ENCODE measurements around the gene BTN1A1.
"Not testable (repeated sequence)": the region's sequence is repeated elsewhere in the genome, so short reads cannot be mapped to it uniquely, and the experiment has no call there.

Gene BTN1A1, protein sequence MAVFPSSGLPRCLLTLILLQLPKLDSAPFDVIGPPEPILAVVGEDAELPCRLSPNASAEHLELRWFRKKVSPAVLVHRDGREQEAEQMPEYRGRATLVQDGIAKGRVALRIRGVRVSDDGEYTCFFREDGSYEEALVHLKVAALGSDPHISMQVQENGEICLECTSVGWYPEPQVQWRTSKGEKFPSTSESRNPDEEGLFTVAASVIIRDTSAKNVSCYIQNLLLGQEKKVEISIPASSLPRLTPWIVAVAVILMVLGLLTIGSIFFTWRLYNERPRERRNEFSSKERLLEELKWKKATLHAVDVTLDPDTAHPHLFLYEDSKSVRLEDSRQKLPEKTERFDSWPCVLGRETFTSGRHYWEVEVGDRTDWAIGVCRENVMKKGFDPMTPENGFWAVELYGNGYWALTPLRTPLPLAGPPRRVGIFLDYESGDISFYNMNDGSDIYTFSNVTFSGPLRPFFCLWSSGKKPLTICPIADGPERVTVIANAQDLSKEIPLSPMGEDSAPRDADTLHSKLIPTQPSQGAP

DNA sequence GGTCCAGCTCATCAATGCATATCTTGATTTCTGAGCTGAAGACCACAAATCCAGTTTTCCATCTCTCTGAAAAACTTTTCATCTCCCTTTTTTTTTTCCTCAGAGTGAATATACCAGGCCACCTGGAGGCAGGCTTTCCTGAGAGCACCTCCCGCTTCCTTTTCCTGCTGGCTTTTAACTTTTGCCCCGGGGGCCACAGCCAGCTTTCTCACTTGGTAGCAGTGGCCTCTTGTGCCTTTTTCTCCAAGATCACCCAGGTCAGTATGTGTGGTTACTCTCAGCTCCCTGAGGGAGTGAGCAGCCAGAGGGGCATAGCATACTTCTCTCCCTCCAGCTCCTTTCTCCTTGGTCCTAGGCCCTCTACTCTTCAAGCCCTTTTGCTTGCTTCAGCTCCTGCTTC is at the start of gene BTN1A1:
BTN1A1 (plus strand) TSS at position 202 of the 400 bp plus-strand sequence. CDS start 984 bp downstream, outside the sequence.
- no peak for DNase-seq

DNA sequence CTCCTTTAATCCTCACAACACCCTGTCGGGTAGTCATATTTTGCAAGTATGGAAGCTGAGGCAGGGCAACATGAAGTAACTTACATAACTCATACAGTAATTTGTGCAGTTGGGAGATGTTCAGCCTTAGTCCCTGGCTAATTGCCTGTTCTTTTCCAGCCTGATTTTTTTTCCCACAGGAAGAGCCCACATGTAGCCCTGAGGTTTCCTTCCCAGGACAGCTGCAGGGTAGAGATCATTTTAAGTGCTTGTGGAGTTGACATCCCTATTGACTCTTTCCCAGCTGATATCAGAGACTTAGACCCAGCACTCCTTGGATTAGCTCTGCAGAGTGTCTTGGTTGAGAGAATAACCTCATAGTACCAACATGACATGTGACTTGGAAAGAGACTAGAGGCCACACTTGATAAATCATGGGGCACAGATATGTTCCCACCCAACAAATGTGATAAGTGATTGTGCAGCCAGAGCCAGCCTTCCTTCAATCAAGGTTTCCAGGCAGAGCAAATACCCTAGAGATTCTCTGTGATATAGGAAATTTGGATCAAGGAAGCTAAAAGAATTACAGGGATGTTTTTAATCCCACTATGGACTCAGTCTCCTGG is 47.4 kb upstream of the BTN1A1 start:
- DNase-seq: no peak

DNA sequence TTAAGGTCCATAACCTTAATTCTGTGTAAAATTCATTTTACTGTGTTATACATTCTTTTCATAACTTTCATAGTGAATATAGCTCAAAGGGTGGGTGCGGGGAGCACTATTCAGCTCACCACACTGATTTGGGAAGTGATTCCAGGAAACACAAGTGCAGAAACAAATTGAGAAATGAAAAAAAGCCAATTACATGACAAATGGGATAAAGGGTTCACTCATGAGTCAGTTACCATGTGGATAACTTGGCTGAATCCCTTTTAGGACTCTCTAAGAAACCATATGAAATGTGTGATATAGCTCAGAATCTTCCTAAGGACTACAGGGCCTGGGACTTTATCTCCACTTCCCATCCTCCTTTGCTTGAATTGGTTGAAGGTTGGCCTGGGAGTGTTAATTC is 45.5 kb upstream of the BTN1A1 start:
- DNase-seq: no peak

DNA sequence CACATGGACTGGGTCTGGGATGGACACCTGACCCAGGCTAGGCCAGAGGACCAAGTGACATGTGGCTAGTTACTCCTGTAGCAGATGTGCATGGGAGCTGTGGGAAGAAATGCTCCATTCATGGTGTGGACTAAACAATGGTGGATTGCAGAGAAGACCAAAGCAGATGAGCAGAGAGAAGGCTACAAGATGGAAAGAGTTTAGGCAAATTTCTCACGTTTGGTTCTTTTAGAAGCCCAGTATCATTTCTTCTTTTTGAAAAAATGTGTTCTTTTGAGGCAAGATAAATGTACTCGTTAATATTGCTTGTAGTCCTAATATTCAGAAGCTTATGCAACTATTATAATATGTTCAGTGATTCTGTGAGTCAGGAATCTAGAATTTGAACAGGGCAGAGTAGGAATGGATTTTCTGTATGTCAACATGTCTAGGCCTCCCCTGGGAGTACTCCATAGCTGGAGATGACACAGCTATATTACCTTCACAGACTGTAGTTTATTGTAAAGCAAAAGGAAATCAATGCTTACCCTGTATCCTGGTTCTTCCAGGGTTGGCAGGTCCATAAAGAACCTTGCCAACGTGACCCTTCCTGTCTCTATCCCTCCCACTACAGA is 44.6 kb upstream of the BTN1A1 start:
- DNase-seq: no peak

DNA sequence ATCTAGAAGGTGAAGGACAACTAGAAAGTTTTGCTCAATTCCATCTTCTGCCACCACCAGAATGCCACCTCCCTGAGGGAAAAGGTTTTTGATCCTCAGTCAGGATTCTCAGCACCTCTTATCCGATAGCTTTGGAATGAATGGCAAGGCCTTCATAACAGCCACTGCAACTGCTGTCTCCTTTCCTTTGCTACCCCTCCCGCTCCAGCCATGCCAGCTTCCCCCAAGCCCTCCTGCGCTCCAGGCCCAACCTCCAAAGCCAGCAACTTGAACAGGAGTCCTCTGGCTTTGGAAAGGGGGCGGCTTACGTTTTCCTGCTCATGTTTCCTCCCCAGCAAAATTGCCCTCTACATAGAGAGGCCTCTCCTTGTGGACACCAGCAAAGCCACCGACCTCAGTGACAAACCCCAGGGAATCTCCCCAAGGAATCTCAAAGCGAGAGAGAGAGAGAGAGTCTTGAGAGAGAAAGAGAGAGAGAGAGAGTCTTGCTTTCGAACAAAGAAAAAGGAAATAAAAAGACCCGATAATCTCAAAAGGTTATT is 42.8 kb upstream of the BTN1A1 start:
- no peak for DNase-seq

DNA sequence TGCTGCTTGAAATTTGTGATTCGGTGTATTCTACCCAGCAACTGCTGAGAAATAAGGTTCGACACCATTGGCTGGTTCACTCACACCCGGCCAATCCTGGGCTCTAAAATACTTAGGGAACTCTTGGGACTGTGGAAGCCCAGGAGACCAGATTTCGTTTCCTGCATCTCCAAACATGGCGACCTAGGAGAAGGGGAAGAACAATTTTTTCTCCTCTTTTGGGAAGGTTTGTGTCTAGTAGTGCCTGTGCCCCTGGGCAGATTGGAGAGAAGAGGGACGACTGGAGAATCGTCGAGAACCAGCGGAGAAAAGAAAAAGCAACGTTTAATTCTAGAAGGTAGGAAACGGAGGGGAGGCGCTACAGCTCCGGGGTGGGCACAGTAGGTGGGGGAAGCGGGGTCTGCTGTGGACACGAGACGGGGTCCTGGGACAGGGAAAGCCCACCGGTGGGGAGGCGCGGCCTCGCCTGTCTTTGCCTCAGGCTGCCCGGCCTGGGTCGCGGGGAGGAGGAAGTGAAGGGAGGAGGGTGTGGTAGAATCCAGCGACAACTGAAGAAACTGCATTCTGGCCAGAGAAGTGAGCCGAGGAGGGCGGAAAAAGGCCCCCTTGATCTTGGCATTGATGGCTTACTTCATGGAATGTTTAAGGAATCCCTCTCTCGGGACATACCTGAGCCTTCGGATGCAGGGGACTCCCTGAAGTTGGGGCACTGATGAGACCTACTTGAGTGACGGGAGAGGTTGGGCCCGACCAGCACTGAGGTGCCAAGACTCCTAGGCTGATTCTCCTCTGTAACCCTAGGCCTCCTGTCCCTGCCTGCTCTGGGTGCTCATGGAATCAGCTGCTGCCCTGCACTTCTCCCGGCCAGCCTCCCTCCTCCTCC is 42.1 kb upstream of the BTN1A1 start, which contains the start of gene BTN2A1:
BTN2A1 (plus strand) TSS at position 150 of the 883 bp plus-strand sequence; CDS start at position 832, 682 bp downstream.
- DNase-seq: peak; percentile 88

DNA sequence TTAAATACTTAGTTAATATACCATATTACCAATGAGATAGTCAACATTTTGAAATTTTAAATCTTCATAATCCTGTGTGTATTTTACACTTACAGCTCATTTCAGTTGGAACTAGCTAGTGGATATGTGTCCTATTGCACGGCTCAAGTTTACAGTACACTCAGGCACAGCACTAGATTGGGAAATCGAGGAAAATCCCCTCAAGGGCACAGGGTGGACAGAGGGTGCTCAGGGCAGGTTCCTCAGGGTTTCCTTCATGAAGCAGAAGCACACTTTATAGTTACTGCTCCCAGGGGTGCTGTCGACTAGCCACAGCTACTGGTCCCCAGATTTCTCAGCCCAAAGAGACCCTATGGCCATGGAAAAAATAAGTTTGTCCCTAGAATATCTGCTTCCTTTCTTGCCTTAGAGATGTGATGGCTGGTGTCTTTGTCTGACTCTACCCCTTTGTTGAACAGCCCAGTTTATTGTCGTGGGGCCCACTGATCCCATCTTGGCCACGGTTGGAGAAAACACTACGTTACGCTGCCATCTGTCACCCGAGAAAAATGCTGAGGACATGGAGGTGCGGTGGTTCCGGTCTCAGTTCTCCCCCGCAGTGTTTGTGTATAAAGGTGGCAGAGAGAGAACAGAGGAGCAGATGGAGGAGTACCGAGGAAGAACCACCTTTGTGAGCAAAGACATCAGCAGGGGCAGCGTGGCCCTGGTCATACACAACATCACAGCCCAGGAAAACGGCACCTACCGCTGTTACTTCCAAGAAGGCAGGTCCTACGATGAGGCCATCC is 40.9 kb upstream of the BTN1A1 start:
- no peak for DNase-seq

DNA sequence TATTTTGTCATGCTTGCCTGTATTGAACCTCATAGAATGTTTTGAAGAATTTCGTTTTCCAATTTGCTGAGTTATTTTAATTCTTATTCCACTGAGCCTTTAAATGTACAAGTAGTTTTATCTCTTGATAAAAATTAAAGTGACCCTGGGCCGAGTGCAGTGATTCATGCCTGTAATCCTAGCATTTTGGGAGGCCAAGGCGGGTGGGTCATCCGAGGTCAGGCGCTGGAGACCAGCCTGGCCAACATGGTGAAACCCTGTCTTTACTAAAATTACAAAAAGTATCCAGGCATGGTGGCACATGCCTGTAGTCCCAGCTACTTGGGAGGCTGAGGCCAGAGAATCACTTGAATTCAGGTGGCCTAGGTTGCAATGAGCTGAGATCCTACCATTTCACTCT is 38.8 kb upstream of the BTN1A1 start:
- DNase-seq: not testable (repeated sequence)

DNA sequence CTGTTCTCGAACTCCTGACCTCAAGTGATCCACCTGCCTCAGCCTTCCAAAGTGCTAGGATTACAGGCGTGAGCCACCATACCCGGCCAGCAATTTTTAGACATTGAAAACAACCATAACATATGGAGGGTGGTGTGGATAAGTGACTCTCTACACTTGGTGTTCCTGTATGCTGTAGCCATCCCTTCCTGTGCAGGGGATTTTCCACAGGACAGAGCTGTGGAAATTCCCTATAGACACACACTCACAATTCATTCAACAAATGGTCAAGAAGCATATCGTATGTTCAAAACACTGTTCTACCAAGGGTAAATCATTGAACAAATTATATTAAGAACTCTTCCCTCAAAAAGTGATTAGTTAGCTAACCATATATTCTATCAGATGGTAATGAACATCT is 36.1 kb upstream of the BTN1A1 start:
- DNase-seq: no peak

DNA sequence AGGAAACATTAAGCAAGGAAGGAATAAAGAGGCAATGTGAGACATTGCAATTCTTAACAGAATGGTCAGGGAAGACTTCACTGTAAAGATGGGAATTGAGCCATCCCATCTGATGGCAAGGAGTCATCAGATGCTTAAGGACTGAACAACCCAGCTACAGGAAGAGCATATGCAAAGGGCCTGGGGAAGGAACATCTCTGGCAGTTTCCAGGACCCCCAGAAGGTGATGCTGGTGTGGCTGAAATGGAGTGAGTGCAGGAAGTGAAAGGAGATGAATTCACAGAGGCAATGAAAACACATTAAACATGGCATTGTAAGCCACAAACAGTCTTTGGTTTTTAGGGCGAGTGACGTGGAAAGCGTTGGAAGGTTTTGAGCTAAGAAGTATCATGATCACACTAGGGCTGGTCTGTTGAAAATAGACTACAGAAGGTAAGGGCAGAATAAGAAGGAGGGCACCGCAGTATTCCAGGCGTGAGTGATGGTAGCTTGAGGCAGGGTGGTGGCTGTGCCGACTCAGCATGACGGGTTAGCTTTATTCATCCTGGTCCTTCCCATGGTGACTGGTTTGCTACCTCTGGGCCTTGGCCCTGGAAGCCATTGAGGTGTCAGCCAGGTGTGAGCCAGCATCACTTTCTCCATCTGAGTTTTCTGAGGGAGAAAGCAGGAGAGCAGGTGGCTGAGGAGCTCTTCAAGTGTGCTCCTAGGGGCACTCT is 35.5 kb upstream of the BTN1A1 start:
- no peak for DNase-seq

DNA sequence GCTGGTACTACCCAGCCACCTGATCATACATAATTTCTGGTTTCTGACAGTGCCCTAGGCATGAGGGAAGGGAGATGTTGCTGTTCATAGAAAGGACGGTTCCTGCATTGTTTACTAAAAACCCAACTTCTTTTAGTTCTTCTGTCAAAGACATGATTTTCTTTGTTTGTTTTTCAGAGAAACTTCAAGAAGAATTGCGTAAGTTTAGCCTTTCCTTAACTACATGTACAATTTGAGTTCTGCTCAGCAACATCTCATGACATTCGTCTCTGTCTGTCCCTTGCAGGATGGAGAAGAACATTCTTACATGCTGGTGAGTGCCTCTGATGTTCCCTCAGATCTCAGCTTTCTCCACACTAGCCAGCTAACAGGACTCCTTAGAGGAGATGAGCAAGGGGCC is 34.3 kb upstream of the BTN1A1 start:
- no peak for DNase-seq

DNA sequence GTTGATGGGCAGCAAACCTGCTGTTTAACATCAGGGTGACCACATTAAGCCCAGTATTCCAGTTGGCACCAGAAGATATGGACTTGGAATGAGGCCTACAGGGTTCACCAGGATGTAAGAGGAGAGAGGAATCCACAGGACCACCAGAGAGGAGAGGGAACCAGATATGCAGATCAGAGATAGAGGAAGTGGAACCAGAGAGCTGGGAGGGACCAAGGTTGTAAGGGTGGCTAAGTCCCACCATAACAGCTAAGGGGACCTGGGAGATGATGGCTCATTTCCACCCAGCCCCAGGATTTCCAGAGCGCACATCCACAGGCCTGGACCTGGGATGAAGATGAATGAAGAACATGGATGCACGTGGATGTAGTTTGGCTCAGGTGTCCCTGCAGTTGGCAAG is 31.3 kb upstream of the BTN1A1 start:
- no peak for DNase-seq

DNA sequence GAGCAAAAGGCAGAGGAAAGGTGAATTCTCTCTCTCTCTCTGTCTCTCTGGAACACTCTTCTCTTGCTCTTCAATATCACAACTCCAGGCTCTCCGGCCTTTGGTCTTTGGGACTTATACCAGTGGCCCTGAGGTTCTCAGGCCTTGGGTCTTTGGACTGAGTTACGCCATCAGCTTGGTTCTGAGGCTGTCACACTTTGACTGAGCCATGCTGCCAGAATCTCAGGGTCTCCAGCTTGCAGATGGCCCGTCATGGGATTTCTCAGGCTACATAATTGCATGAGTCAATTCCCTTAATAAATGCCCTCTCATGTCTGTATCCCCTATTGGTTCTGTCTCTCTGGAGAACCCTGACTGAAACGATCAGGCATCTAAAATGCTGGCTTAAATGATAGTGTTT is 29.5 kb upstream of the BTN1A1 start:
- DNase-seq: no peak

DNA sequence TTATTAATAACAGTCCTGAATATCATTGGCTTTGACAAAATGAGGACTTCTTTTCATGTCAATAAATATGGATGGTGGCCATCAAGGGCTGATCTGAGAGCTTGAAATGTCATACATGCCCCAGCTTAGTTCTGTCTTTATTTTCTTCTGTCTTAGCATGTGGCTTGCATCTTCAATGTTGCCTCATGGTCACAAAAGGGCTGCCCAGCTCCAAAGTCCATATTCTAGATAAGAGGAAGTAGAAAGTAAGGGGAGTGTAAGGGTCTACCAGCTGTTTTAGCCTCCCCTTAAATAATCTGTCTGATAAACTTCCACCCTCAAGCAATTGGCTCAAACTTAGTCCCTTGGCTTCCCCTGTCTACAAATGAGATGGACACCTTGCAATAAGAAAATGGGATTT is 28.1 kb upstream of the BTN1A1 start:
- no peak for DNase-seq

DNA sequence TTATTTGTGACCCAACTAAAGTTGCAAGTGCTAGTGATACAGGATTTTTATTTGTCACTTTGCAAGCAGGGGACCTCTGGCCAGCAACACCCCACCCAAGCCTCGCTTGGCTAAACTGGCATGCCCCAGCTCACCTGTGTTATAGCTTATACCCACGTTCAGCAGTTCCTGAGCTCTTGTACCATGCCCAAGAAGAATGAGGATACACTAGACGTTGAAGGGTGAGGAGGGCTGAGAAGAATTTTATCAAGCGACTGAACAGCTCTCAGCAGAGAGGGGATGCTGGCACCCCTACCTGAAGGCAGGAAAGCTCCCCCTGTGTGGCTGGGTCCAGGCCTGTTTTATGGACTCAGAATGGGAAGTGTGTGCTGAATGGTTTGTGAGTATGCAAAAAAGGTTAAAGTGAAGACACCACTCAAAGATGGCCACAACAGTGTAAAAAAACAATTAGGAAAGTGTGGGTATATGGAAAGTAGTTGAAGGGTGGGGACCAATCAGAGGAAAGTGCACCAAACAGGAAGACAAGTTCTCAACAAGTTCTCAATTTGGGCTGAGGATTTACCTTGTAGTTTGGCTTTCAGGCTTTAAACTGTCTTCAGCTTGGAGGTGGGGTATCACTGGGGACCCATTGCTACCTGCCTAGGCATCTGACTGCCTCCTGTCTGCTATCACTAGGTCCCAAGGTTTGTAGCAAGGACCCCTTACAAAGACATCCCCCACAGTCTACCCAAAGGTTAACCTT is 27.4 kb upstream of the BTN1A1 start:
- no peak for DNase-seq

DNA sequence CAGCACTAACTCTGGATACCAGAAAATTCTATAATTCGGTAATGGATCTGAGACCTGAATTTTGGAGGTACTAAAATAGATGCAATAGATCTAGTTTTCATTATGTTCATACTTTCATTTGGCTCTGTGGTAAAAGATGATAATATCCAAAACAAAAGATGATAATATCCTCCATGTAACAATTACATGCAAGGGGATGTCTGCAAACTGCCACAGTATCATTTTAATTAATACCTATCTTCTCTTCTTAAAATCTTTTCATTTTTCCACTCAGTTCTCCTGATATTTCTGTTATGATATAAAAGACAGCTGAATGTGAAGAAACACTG is 26.7 kb upstream of the BTN1A1 start:
- no peak for DNase-seq

DNA sequence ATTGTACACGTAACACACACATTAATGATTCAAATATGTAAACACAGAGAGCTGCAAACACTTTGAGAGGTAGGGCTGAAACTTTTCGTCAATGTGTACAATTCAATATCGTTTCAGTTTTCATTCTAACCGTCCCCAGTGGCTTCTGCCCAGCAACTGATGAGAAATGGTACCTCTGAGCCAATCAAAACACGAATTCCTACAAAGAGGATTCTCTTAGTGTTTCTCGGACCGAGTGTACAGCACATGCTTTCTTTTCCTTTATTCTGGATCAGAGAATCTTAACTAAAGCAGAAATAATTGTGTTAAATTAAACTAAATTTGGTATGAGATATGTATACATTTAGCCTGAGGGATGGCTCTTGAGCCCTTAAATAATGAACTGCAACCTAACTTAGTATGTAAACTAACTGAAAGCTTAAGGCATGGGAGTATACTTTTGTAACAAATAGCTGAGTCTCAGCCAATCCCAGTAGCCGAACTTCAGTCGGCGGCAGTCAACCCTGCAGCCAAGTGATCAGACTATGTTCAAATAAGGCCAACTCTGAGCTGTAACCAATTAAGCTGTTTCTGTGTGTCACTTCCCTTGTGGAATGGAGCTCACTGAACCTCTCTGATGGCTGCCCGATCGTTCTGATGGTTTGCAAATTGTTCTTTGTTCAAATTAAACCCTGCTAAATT is 26.2 kb upstream of the BTN1A1 start:
- peak; percentile 91 for DNase-seq

DNA sequence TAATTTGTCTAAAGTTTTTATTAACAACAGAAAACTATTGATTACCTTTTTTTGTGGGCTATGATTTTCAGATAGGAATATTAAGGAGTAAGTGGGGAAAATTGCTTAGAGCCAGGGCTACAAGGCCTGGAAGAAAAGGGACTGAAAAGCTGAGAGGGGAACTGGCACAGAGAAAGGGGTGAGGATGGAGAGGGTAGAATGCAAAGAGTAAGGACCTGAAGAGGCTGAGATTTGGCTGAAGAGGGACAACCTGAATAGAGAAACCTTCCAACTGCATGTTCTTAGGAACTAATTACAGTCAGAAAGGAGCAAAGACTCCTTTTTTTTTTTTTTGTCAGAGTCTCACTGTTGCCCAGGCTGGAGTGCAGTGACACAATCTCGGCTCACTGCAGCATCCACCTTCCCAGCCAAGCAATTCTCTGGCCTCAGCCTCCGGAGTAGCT is 25.6 kb upstream of the BTN1A1 start:
- no peak for DNase-seq
